ENCODE data around the gene ITGB2.

DNA sequence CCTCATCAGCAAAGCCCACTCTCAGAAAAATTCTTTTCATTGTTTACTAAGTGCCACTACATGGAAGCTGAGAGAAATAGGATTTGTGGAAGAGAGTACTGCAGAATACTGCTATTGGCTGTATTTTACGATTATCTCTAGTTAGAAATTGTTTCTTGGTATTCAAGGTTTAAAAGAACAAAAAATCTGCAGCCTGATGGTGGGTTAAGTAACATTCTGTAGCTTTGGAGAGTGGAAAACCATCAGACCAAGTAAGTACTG is 74.5 kb downstream of the ITGB2 start:
- TF ChIP-seq, protein P1, sequence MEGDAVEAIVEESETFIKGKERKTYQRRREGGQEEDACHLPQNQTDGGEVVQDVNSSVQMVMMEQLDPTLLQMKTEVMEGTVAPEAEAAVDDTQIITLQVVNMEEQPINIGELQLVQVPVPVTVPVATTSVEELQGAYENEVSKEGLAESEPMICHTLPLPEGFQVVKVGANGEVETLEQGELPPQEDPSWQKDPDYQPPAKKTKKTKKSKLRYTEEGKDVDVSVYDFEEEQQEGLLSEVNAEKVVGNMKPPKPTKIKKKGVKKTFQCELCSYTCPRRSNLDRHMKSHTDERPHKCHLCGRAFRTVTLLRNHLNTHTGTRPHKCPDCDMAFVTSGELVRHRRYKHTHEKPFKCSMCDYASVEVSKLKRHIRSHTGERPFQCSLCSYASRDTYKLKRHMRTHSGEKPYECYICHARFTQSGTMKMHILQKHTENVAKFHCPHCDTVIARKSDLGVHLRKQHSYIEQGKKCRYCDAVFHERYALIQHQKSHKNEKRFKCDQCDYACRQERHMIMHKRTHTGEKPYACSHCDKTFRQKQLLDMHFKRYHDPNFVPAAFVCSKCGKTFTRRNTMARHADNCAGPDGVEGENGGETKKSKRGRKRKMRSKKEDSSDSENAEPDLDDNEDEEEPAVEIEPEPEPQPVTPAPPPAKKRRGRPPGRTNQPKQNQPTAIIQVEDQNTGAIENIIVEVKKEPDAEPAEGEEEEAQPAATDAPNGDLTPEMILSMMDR (IDR thresholded peaks at IDR 0.05), result no peak
- no peak for TF ChIP-seq POLR2A (IDR thresholded peaks at IDR 0.05)

Data from heart left ventricle (tissue), 13 donors.